HG03565 (cell line): Measurements from ENCODE around the gene MYORG.

ENCODE experiments used
- ATAC-seq: cut with Tn5 transposase; IDR thresholded peaks from one replicate; pipeline ENCODE4 v1.9.1; 2021; ENCODE audit warnings: mild to moderate bottlenecking, moderate library complexity; ENCODE audit not compliant: unreplicated experiment

Gene MYORG

GRCh38 chr9:34385561-34386230 lies 9.0 kb upstream of the MYORG start:
- no peak for ATAC-seq

- no peak for ATAC-seq
Observed at GRCh38 chr9:34384368-34385165, 7.9 kb upstream of the MYORG start.

GRCh38 chr9:34383904-34384303 lies 7.2 kb upstream of the MYORG start:
- no peak for ATAC-seq

- ATAC-seq: no peak
Observed at GRCh38 chr9:34382879-34383278, 6.2 kb upstream of the MYORG start.

- no peak for ATAC-seq
Observed at GRCh38 chr9:34382054-34382453, 5.4 kb upstream of the MYORG start.

- no peak for ATAC-seq
Observed at GRCh38 chr9:34381323-34381722, 4.6 kb upstream of the MYORG start.

GRCh38 chr9:34380511-34381315 lies 4.0 kb upstream of the MYORG start:
- no peak for ATAC-seq

GRCh38 chr9:34380034-34380510 lies 3.4 kb upstream of the MYORG start:
- ATAC-seq: no peak

GRCh38 chr9:34379334-34380033 lies 2.8 kb upstream of the MYORG start:
- ATAC-seq: peak; percentile 29

GRCh38 chr9:34378376-34379060 lies 1.8 kb upstream of the MYORG start:
- ATAC-seq: no peak

- no peak for ATAC-seq
Observed at GRCh38 chr9:34377404-34377746, 677 bp upstream of the MYORG start.

GRCh38 chr9:34375901-34376595 lies 650 bp downstream of the MYORG start:
- no peak for ATAC-seq

GRCh38 chr9:34374905-34375552 lies 1.7 kb downstream of the MYORG start:
- no peak for ATAC-seq

GRCh38 chr9:34374339-34374738 lies 2.4 kb downstream of the MYORG start:
- ATAC-seq: no peak

GRCh38 chr9:34373749-34374148 lies 2.9 kb downstream of the MYORG start:
- no peak for ATAC-seq

- no peak for ATAC-seq
Observed at GRCh38 chr9:34372467-34373011, 4.2 kb downstream of the MYORG start.

- ATAC-seq: no peak
Observed at GRCh38 chr9:34371886-34372466, 4.7 kb downstream of the MYORG start.

- no peak for ATAC-seq
Observed at GRCh38 chr9:34370970-34371880, 5.5 kb downstream of the MYORG start.
